ENCODE measurements around the gene TCF23.
"Not testable (repeated sequence)": the region's sequence is repeated elsewhere in the genome, so short reads cannot be mapped to it uniquely, and the experiment has no call there.

Gene TCF23

DNA sequence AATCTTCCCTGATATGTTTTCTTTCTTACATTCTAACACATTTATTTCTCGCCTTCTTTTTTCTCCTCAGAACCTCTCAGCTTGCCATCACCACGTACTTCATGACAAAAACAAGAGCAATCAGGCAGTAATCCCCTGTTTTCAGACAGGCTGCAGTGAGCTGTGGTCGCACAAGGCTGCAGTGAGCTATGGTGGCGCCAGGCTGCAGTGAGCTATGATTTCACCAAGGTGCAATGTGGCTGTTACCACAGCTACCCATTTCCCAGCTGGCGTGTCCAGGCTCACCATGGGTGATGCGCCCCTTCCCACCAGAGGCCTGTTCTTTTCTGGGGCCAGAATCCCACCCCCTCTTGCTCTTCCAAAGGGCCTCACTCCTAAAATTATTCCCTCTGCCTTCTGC is 25.8 kb downstream of the TCF23 start:
- no peak for DNase-seq (ENCODE audit: low read depth)
- TF ChIP-seq, protein P1, sequence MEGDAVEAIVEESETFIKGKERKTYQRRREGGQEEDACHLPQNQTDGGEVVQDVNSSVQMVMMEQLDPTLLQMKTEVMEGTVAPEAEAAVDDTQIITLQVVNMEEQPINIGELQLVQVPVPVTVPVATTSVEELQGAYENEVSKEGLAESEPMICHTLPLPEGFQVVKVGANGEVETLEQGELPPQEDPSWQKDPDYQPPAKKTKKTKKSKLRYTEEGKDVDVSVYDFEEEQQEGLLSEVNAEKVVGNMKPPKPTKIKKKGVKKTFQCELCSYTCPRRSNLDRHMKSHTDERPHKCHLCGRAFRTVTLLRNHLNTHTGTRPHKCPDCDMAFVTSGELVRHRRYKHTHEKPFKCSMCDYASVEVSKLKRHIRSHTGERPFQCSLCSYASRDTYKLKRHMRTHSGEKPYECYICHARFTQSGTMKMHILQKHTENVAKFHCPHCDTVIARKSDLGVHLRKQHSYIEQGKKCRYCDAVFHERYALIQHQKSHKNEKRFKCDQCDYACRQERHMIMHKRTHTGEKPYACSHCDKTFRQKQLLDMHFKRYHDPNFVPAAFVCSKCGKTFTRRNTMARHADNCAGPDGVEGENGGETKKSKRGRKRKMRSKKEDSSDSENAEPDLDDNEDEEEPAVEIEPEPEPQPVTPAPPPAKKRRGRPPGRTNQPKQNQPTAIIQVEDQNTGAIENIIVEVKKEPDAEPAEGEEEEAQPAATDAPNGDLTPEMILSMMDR (IDR thresholded peaks at IDR 0.05; ENCODE audit: insufficient read depth, low read depth, low read length, missing control alignments), result no peak

DNA sequence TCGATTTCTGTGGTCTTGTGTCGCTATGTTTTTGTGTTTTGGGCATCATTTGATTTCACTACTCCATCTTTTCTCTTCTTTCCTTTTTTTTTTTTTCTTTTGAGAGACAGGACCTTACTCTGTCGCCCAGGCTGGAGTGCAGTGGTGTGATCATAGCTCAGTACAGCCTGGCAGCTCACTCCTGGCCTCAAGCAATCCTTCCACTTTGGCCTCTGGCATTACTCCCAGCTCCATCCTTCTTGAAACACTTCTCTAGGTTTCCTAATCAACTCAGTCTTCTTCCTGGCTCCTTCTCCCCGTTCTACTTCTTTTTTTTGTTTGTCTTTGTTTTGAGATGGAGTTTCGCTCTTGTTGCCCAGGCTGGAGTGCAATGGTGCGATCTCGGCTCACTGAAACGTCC is 26.5 kb downstream of the TCF23 start:
- H3K4me3 ChIP-seq (ENCODE audit: low read length), result no peak overlapping the region
- TF ChIP-seq, protein P1 (IDR thresholded peaks at IDR 0.05; ENCODE audit: insufficient read depth, low read depth, low read length, missing control alignments), result no peak
- no peak for DNase-seq (ENCODE audit: low read depth)

More for the DNA sequence above, 25.8 kb downstream of the TCF23 start:
- H3K4me3 ChIP-seq (ENCODE audit: low read length), result no peak overlapping the region

DNA sequence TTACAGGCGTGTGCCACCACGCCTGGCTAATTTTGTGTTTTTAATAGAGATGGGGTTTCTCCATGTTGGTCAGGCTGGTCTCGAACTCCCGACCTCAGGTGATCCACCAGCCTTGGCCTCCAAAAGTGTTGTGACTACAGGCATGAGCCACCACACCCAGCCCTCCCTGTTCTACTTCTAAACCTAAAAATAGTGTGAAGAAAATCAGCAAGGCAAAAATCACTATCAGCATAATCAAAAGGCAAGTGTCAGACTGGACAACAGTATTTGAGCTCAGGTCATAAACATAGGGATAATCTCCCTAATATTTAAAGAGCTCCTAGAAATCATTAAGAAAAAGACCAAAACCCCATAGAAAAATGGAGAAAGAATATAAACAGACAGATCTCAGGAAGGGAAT is 27.0 kb downstream of the TCF23 start:
- not testable (repeated sequence) for DNase-seq (ENCODE audit: low read depth); H3K4me3 ChIP-seq (ENCODE audit: low read length)

DNA sequence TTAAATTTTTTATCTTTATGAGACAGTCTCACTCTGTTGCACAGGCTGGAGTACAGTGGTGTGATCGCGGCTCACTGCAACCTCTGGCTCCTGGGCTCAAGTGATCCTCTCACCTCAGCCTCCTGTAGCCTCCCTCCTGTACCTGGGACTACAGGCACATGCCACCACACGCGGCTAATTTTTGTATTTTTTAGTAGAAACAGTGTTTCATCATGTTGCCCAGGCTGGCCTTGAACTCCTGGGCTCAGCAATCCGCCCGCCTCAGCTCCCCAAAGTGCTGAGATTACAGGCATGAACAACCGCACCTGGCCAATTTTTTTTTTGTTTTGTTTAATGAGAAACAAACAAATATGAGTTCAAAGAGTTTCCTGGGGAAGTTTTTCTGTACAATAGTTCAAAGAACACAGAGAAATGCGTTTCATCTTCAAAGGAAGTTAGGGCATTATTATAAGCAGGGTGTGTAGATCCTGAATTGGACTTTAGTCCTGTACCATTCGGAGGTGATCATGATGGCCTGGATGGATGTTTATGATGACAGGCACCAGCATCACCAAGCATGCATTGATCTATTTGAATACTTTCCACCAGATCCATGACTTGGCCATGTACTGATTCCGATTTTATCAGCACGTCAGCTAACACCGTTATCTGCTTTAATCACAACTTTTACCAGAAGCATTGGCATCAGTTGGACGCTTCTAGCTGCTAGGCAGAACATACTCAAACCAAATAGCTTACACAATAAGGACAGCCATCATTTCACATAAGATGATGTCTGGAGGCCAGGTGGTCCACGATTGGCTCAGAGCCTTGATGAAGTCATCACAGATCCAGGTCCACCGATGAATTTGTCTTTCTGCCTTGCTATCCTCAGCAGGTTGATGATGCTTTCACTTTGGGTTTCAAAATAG is 28.9 kb downstream of the TCF23 start:
- no peak overlapping the region for H3K4me3 ChIP-seq (ENCODE audit: low read length)
- TF ChIP-seq, protein P1 (IDR thresholded peaks at IDR 0.05; ENCODE audit: insufficient read depth, low read depth, low read length, missing control alignments), result no peak
- DNase-seq (ENCODE audit: low read depth), result no peak

DNA sequence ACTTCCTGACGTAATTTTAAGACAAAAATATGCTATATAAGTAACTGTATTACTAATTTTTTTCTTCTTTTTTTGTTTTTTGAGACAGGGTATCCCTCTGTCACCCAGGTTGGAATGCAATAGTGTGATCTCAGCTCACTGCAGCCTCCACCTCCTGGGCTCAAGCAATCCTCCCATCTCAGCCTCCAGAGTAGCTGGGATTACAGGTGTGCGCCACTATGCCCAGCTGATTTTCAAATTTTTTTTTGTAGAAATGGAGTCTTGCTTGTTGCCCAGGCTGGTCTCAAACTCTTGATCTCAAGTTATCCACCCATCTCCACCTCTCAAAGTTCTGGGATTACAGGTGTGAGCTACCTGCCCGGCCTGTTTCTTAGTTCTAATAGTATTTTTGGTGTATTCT is 29.7 kb downstream of the TCF23 start:
- no peak overlapping the region for H3K4me3 ChIP-seq (ENCODE audit: low read length)
- no peak for DNase-seq (ENCODE audit: low read depth)
- TF ChIP-seq, protein P1 (IDR thresholded peaks at IDR 0.05; ENCODE audit: insufficient read depth, low read depth, low read length, missing control alignments), result no peak

DNA sequence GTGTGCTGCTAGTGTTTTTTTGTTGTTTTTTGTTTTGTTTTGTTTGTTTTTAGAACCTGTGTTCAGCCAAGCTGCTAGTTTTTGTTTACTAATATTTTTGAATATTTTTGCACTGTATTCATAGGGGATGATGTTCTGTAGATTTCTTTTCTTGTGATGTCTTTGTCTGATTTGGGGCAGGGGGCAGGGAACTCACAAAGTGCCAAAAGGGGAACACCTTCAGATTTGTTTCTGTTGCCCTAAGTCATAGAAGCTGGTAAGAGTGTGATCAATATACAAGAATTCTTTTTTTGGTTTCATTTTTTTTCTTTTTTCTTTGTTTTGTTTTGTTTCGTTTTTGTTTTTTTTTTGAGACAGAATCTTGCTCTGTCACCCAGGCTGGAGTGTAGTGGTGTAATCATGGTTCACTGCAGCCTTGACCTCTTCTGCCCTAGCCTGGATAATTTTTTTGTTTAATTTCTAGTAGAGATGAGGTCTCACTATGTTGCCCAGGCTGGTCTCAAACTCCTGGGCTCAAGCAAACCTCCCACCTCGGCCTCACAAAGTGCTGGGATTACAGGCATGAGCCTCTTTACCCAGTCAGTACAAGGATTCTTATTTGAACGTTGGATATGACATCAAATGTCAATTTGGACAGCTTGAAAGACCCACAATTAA is 30.7 kb downstream of the TCF23 start:
- no peak for DNase-seq (ENCODE audit: low read depth)
- TF ChIP-seq, protein P1 (IDR thresholded peaks at IDR 0.05; ENCODE audit: insufficient read depth, low read depth, low read length, missing control alignments), result no peak
- H3K4me3 ChIP-seq (ENCODE audit: low read length), result no peak overlapping the region

DNA sequence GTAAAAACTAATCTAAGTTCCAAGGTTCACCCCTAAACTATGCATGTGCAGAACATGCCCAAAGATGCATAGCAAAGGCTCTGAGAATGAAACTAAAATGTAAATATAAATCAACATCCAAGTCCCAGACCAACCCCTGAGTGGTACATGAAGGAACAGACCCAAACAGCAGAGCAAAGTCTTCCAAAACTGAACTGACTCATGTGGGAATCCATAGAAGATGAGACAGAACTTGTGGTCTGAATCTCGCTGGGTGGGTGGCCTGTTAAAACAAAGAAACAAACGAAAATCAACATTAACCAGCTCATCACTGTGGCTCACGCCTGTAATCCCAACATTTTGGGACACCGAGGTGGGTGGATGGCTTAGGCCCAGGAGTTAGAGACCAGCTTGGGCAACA is 33.5 kb downstream of the TCF23 start:
- no peak overlapping the region for H3K4me3 ChIP-seq (ENCODE audit: low read length)
- TF ChIP-seq, protein P1 (IDR thresholded peaks at IDR 0.05; ENCODE audit: insufficient read depth, low read depth, low read length, missing control alignments), result no peak
- DNase-seq (ENCODE audit: low read depth), result no peak

Measured in epithelial cell of esophagus (primary cell).